ENCODE results near the gene AGPAT4. TPM values are rescaled to one million over a fixed set of nuclear protein-coding genes. Genes with fewer than 3 reads are reported as not detected.
"Not testable (repeated sequence)": the region's sequence is repeated elsewhere in the genome, so short reads cannot be mapped to it uniquely, and the experiment has no call there.

AGPAT4 gene
- total and polyA plus RNA-seq, 2 donors (not counting 1 experiment from before 2014, with no cell fraction given): 4.4 to 6.1 TPM

GRCh38 chr6:161186173-161186769 lies 87.6 kb downstream of the AGPAT4 start:
- H3K27me3 ChIP-seq (replicated peaks in 1 of 4; ENCODE audit: control extremely low read depth in 1 of 4, control insufficient read depth in 3 of 4, insufficient read depth in 4 of 4, low read length in 3 of 4): no peaks in the 10 kb centered on the region
- H3K4me3 Mint-ChIP-seq: no peak overlapping the region
- ATAC-seq (ENCODE audit: low read depth) (no peak), DNase-seq (no peak)
- no peaks in the 10 kb centered on the region for H3K27me3 Mint-ChIP-seq
- H3K9ac ChIP-seq (ENCODE audit: low read length): no peak overlapping the region
- no peaks in the 10 kb centered on the region for H4K20me1 ChIP-seq (ENCODE audit: control insufficient read depth, insufficient read depth, low read length, poor library complexity, severe bottlenecking)
- H3K4me1 Mint-ChIP-seq: peaks cover 2% of the 10 kb centered on the region
- no peaks in the 10 kb centered on the region for H3K79me2 ChIP-seq (ENCODE audit: control insufficient read depth, insufficient read depth, low read length)
- no peak overlapping the region for H3K4me2 ChIP-seq (replicated peaks; ENCODE audit: low read depth, low read length, poor library complexity, severe bottlenecking)
- WGBS (ENCODE audit: insufficient coverage): 34% methylated on average over 17 of the region's 17 CpGs
- CTCF ChIA-PET: no interaction called here
- no peak overlapping the region for H2AFZ ChIP-seq (ENCODE audit: insufficient read depth, low read depth, low read length, poor library complexity, severe bottlenecking)
- no peak for TF ChIP-seq CTCF (IDR thresholded peaks at IDR 0.05)
- TF ChIP-seq EZH2 (IDR thresholded peaks at IDR 0.05; ENCODE audit: borderline replicate concordance, insufficient read depth, low read depth, low read length, poor library complexity, severe bottlenecking): no peak
- H3K9me3 ChIP-seq (ENCODE audit: control extremely low read depth in 1 of 3, control insufficient read depth in 2 of 3, insufficient read depth in 1 of 3, low read length in 2 of 3): peaks cover 0 to 3% (median 0%) of the 10 kb centered on the region in 3 donors
- H3K9me3 Mint-ChIP-seq (ENCODE audit: insufficient read depth): peaks cover 2% of the 10 kb centered on the region
- POLR2A ChIA-PET: no interaction called here
- intact Hi-C loops (cut with micrococcal nuclease): no loop called here
- no peak overlapping the region for H3K27ac Mint-ChIP-seq
- H3K27ac ChIP-seq (ENCODE audit: low read length in 2 of 2): no peak overlapping the region
- no peaks in the 10 kb centered on the region for H3K36me3 ChIP-seq (replicated peaks in 1 of 2; ENCODE audit: control extremely low read depth in 1 of 2, control insufficient read depth in 1 of 2, extremely low read depth in 1 of 2, insufficient read depth in 2 of 2, low read length in 1 of 2)
- H3K4me3 ChIP-seq (ENCODE audit: control extremely low read depth in 1 of 5, extremely low read depth in 1 of 5, insufficient read depth in 1 of 5, low read depth in 2 of 5, low read length in 4 of 5): no peak overlapping the region
- H3K4me1 ChIP-seq (ENCODE audit: control insufficient read depth in 2 of 2, insufficient read depth in 2 of 2, low read length in 2 of 2): no peaks in the 10 kb centered on the region

DNA sequence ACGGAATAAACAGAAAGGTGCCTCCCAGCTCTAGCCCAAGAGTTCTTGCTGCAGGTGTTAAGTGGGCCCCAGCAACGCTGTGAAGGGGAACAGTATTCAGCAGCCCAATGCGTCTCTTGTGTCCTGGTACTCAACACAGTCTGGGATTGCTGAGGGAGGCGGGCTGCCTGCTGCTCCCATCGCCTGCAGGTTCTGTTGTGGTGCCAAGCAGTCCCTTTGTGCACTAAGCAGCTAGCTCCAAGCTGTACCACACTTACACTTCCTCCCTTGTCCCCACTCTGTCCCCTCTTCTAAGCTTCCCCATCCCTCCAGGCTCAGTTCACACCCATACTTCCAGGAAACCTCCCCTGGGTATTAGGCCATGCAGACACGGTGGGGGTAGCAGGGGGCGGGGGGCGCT lies 92.7 kb downstream of the AGPAT4 start:
- ChIA-PET POLR2A (no interaction called here), CTCF (no interaction called here)
- Histone ChIP-seq H3K27ac (ENCODE audit: low read length in 2 of 2) (no peak overlapping the region), H3K27me3 (replicated peaks in 1 of 4; ENCODE audit: control extremely low read depth in 1 of 4, control insufficient read depth in 3 of 4, insufficient read depth in 4 of 4, low read length in 3 of 4) (no peaks in the 10 kb centered on the region), H2AFZ (ENCODE audit: insufficient read depth, low read depth, low read length, poor library complexity, severe bottlenecking) (no peak overlapping the region), H3K9me3 (ENCODE audit: control extremely low read depth in 1 of 3, control insufficient read depth in 2 of 3, insufficient read depth in 1 of 3, low read length in 2 of 3) (peaks cover 0 to 12% (median 2%) of the 10 kb centered on the region in 3 donors), H3K9ac (ENCODE audit: low read length) (no peak overlapping the region), H3K4me2 (replicated peaks; ENCODE audit: low read depth, low read length, poor library complexity, severe bottlenecking) (no peak overlapping the region), H3K4me3 (ENCODE audit: control extremely low read depth in 1 of 5, extremely low read depth in 1 of 5, insufficient read depth in 1 of 5, low read depth in 2 of 5, low read length in 4 of 5) (no peak overlapping the region), H3K36me3 (replicated peaks in 1 of 2; ENCODE audit: control extremely low read depth in 1 of 2, control insufficient read depth in 1 of 2, extremely low read depth in 1 of 2, insufficient read depth in 2 of 2, low read length in 1 of 2) (no peaks in the 10 kb centered on the region), H3K79me2 (ENCODE audit: control insufficient read depth, insufficient read depth, low read length) (no peaks in the 10 kb centered on the region), H3K4me1 (ENCODE audit: control insufficient read depth in 2 of 2, insufficient read depth in 2 of 2, low read length in 2 of 2) (no peaks in the 10 kb centered on the region), H4K20me1 (ENCODE audit: control insufficient read depth, insufficient read depth, low read length, poor library complexity, severe bottlenecking) (no peaks in the 10 kb centered on the region)
- Mint-ChIP-seq H3K27ac (no peak overlapping the region), H3K4me3 (no peak overlapping the region), H3K4me1 (peaks cover 2% of the 10 kb centered on the region), H3K27me3 (no peaks in the 10 kb centered on the region), H3K9me3 (ENCODE audit: insufficient read depth) (peaks cover 3% of the 10 kb centered on the region)
- intact Hi-C loops (cut with micrococcal nuclease): no loop called here
- TF ChIP-seq CTCF (IDR thresholded peaks at IDR 0.05) (no peak), EZH2 (IDR thresholded peaks at IDR 0.05; ENCODE audit: borderline replicate concordance, insufficient read depth, low read depth, low read length, poor library complexity, severe bottlenecking) (no peak)
- ATAC-seq (ENCODE audit: low read depth): no peak
- 80% methylated on average over 5 of the region's 8 CpGs for WGBS (ENCODE audit: insufficient coverage)
- DNase-seq: no peak

DNA sequence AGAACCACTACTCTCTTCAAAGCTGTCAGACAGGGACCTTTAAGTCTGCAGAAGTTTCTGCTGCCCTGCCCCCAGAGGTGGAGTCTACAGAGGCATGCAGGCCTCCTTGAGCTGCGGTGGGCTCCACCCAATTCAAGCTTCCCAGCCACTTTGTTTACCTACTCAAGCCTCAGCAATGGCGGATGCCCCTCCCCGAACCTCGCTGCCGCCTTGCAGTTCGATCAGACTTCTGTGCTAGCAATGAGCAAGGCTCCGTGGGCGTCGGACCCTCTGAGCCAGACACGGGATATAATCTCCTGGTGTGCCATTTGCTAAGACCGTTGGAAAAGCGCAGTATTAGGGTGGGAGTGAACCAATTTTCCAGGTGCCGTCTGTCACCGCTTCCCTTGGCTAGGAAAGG lies 95.7 kb downstream of the AGPAT4 start:
- H3K27ac ChIP-seq (ENCODE audit: low read length in 2 of 2); H3K4me3 ChIP-seq (ENCODE audit: control extremely low read depth in 1 of 5, extremely low read depth in 1 of 5, insufficient read depth in 1 of 5, low read depth in 2 of 5, low read length in 4 of 5); H3K4me1 Mint-ChIP-seq; H3K9me3 Mint-ChIP-seq (ENCODE audit: insufficient read depth); H3K79me2 ChIP-seq (ENCODE audit: control insufficient read depth, insufficient read depth, low read length); H3K27me3 Mint-ChIP-seq; H2AFZ ChIP-seq (ENCODE audit: insufficient read depth, low read depth, low read length, poor library complexity, severe bottlenecking); ATAC-seq (ENCODE audit: low read depth); H3K27me3 ChIP-seq (replicated peaks in 1 of 4; ENCODE audit: control extremely low read depth in 1 of 4, control insufficient read depth in 3 of 4, insufficient read depth in 4 of 4, low read length in 3 of 4); H3K36me3 ChIP-seq (replicated peaks in 1 of 2; ENCODE audit: control extremely low read depth in 1 of 2, control insufficient read depth in 1 of 2, extremely low read depth in 1 of 2, insufficient read depth in 2 of 2, low read length in 1 of 2); H3K4me2 ChIP-seq (replicated peaks; ENCODE audit: low read depth, low read length, poor library complexity, severe bottlenecking); CTCF ChIA-PET; H4K20me1 ChIP-seq (ENCODE audit: control insufficient read depth, insufficient read depth, low read length, poor library complexity, severe bottlenecking); H3K4me3 Mint-ChIP-seq; H3K27ac Mint-ChIP-seq; POLR2A ChIA-PET; H3K4me1 ChIP-seq (ENCODE audit: control insufficient read depth in 2 of 2, insufficient read depth in 2 of 2, low read length in 2 of 2); intact Hi-C loops (cut with micrococcal nuclease); H3K9ac ChIP-seq (ENCODE audit: low read length); DNase-seq: not testable (repeated sequence)
- peaks cover 0 to 12% (median 2%) of the 10 kb centered on the region in 3 donors for H3K9me3 ChIP-seq (ENCODE audit: control extremely low read depth in 1 of 3, control insufficient read depth in 2 of 3, insufficient read depth in 1 of 3, low read length in 2 of 3)
- WGBS (ENCODE audit: insufficient coverage): over 99% methylated on average over 14 of the region's 14 CpGs

All from B cell (primary cell).